ENCODE results near the gene SLK.

GRCh38 chr10:103977204-103977603 lies 10.3 kb downstream of the SLK start:
- TF ChIP-seq, protein P1, sequence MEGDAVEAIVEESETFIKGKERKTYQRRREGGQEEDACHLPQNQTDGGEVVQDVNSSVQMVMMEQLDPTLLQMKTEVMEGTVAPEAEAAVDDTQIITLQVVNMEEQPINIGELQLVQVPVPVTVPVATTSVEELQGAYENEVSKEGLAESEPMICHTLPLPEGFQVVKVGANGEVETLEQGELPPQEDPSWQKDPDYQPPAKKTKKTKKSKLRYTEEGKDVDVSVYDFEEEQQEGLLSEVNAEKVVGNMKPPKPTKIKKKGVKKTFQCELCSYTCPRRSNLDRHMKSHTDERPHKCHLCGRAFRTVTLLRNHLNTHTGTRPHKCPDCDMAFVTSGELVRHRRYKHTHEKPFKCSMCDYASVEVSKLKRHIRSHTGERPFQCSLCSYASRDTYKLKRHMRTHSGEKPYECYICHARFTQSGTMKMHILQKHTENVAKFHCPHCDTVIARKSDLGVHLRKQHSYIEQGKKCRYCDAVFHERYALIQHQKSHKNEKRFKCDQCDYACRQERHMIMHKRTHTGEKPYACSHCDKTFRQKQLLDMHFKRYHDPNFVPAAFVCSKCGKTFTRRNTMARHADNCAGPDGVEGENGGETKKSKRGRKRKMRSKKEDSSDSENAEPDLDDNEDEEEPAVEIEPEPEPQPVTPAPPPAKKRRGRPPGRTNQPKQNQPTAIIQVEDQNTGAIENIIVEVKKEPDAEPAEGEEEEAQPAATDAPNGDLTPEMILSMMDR (IDR thresholded peaks at IDR 0.05; ENCODE audit: insufficient read depth, low read depth, low read length) = no peak
- TF ChIP-seq EZH2 (IDR thresholded peaks at IDR 0.05; ENCODE audit: insufficient read depth, low read length) = no peak
